Adipocyte (in vitro differentiated cells): ENCODE data around the gene TMEM114.

Source experiments
- DNase-seq: peaks from one replicate; pipeline ENCODE4 v3.0.0-alpha.2; 2015; ENCODE audit warnings: low read depth
- H3K27me3 ChIP-seq: replicated peaks from 2 replicates; pipeline ENCODE4 v1.7.0; 2013; ENCODE audit warnings: mild to moderate bottlenecking, low read length, moderate library complexity; ENCODE audit not compliant: control insufficient read depth, insufficient read depth
- H3K36me3 ChIP-seq: 2 replicates; pipeline ENCODE4 v1.7.0; 2013; ENCODE audit warnings: low read length, mild to moderate bottlenecking, moderate library complexity; ENCODE audit not compliant: control insufficient read depth, insufficient read depth, severe bottlenecking
- H3K4me1 ChIP-seq: 2 replicates; pipeline ENCODE4 v1.7.0; 2013; ENCODE audit warnings: mild to moderate bottlenecking, low read length, moderate library complexity; ENCODE audit not compliant: control insufficient read depth, insufficient read depth
- H3K4me3 ChIP-seq: 2 replicates; pipeline ENCODE4 v1.7.0; 2013; ENCODE audit warnings: mild to moderate bottlenecking, low read length, moderate library complexity
- H3K9ac ChIP-seq: 2 replicates; pipeline ENCODE4 v1.7.0; 2013; ENCODE audit warnings: mild to moderate bottlenecking, low read length, moderate library complexity
- H3K9me3 ChIP-seq: 2 replicates; pipeline ENCODE4 v1.7.0; 2013; ENCODE audit warnings: mild to moderate bottlenecking, low read length, moderate library complexity; ENCODE audit not compliant: control insufficient read depth

TMEM114 gene

DNA sequence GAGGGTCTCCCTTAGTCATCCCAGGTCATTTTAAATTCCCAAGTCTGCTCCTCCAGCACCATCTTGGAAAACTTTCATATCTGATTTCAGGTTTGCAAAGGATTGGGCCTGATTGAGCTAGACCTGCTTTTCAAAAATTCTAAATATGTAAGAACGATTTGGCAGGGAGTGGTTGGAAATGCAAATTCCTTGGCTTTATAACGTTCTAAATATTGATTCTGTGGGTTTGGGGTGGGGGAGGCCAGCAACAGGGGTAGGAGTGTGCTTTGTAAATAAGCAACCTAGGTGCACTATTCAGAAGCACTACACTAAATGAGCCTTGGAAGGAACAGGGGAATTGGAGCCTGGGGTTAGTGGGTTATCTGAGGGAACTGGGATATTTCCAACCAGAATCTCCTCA lies 47.9 kb downstream of the TMEM114 start:
- H3K36me3 ChIP-seq = no peaks in the 10 kb centered on the region
- no peak overlapping the region for H3K4me3 ChIP-seq
- peaks cover 10% of the 10 kb centered on the region for H3K27me3 ChIP-seq
- no peak overlapping the region for H3K9ac ChIP-seq
- no peaks in the 10 kb centered on the region for H3K4me1 ChIP-seq
- H3K9me3 ChIP-seq = no peaks in the 10 kb centered on the region
- no peak for DNase-seq

- peaks cover 8% of the 10 kb centered on the region for H3K27me3 ChIP-seq
- DNase-seq = no peak
- no peak overlapping the region for H3K9ac ChIP-seq
- H3K4me3 ChIP-seq = no peak overlapping the region
- H3K9me3 ChIP-seq = no peaks in the 10 kb centered on the region
- H3K36me3 ChIP-seq = no peaks in the 10 kb centered on the region
- no peaks in the 10 kb centered on the region for H3K4me1 ChIP-seq
Measured at GRCh38 chr16:8541868-8542267, 48.4 kb downstream of the TMEM114 start.

DNA sequence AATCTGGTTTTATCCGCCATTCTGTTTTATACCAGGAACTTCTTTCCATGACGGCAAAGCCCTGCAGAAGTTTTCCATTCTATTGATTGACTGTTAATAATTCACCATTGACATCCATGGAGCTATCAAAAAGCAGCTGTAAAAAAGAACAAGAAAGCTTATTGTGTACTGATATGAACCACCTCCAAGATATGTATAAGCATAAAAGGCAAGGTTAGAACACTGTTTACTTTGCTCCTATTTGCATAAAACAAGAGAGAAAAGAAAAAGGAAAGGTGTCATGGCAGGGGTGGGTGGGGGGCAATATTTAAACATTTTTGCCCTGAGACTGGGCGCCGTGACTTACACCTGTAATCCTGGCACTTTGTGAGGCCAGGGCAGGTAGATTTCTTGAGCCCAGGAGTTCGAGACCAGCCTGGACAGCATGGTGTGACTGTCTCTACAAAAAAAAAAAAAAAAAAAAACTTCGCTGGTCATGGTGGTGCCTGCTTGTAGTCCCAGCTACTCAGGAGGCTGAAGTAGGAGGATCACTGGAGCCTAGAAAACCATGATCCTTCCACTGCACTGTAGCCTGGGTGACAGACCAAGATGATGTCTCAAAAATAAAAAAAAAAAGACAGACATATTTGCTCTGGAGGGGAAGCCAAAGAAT lies 52.5 kb downstream of the TMEM114 start:
- H3K4me1 ChIP-seq = no peaks in the 10 kb centered on the region
- no peaks in the 10 kb centered on the region for H3K36me3 ChIP-seq
- H3K27me3 ChIP-seq = no peaks in the 10 kb centered on the region
- no peak overlapping the region for H3K4me3 ChIP-seq
- H3K9ac ChIP-seq = no peak overlapping the region
- no peak for DNase-seq
- no peaks in the 10 kb centered on the region for H3K9me3 ChIP-seq

- no peaks in the 10 kb centered on the region for H3K9me3 ChIP-seq
- H3K27me3 ChIP-seq = no peaks in the 10 kb centered on the region
- DNase-seq = no peak
- no peak overlapping the region for H3K4me3 ChIP-seq
- H3K36me3 ChIP-seq = no peaks in the 10 kb centered on the region
- no peak overlapping the region for H3K9ac ChIP-seq
- H3K4me1 ChIP-seq = no peaks in the 10 kb centered on the region
Measured at GRCh38 chr16:8533509-8533908, 56.8 kb downstream of the TMEM114 start.

DNA sequence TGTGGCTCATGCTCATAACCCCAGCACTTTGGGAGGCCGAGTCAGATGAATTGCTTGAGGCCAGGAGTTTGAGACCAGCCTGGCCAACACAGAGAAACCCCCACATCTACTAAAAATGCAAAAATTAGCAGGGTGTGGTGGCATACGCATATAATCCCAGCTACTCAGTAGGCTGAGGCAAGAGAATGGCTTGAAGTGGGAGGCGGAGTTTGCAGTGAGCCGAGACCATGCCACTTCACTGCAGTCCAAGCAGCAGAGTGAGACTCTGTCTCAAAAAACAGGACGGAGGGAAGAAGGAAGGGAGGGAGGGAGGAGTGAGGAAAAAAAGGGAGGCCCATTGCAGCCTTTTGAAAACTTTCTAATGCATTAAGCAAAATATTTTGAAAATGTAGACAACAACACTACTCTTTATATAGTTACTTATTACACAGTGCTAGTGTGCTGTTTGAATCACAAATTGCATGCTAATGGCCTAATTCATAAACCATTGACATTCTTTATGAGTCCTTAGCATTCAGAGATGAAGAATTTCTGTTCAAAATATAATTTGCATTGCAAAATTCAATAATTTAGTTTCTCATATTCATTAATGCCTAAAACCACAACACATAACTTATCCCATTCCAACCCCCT lies 59.4 kb downstream of the TMEM114 start:
- Histone ChIP-seq H3K4me3 (no peak overlapping the region), H3K9ac (no peak overlapping the region), H3K9me3 (no peaks in the 10 kb centered on the region), H3K4me1 (no peaks in the 10 kb centered on the region), H3K36me3 (no peaks in the 10 kb centered on the region), H3K27me3 (no peaks in the 10 kb centered on the region)
- no peak for DNase-seq

DNA sequence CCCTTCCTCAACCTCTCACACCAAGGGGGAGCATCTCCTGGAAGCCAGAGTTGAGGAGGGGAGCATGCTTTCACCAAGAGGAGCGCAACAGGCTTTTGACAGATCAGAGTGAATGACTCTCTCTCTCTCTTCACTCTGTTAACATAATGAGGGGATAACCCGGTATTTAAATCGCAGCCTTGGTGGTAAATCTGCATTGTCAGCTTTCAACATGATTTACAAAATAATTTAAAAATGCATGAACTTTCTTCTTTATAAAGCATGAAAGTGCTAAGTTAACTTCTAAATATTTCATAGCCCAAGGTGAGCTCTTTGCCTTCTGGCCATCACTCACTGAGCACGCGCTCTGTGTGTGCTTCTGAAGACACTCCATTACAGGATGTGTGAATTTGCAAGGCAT lies 61.8 kb downstream of the TMEM114 start:
- H3K9ac ChIP-seq = no peak overlapping the region
- H3K9me3 ChIP-seq = no peaks in the 10 kb centered on the region
- no peak overlapping the region for H3K4me3 ChIP-seq
- no peak for DNase-seq
- no peaks in the 10 kb centered on the region for H3K4me1 ChIP-seq
- no peaks in the 10 kb centered on the region for H3K36me3 ChIP-seq
- H3K27me3 ChIP-seq = no peaks in the 10 kb centered on the region

DNA sequence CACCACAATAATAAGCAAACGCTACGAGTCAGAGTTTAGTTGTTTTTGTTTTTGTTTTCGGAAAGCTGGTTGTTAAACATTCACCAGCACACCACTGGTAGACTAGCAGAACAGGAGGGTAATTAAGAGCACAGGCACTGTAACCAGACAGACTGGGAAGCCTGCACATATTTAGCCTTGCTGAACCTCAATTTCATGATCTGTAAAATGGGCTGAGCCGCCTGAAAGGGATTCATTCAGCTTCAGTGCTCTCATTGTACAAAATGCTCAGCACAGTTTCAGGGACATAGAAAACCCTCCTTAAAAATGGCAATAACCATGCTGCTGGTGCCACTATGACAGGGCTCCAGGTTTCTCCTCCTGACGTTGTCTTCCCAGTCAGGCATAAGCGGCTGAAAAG lies 66.4 kb downstream of the TMEM114 start:
- Histone ChIP-seq H3K36me3 (no peaks in the 10 kb centered on the region), H3K9ac (no peak overlapping the region), H3K4me1 (no peaks in the 10 kb centered on the region), H3K27me3 (no peaks in the 10 kb centered on the region), H3K9me3 (no peaks in the 10 kb centered on the region), H3K4me3 (no peak overlapping the region)
- DNase-seq = no peak

DNA sequence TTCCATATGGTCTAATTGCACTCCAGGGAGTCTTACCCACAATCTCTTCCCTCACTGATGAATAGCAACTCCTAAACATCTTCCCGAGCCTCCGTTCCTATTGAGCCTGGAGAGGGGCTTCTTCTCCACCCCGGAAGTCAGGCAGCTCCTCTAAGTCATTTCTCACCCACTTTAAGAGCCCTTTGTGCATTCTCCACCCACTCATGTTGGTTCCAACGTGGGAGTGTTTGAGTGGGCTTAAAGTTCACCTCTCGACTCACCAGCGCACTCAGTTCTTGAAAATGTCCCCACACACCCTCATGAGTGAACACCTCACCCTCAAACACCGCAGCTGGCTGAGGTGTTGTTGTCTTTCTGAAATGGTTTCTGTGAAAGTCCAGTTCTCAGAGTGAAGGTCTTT lies 67.6 kb downstream of the TMEM114 start:
- no peaks in the 10 kb centered on the region for H3K36me3 ChIP-seq
- H3K9me3 ChIP-seq = no peaks in the 10 kb centered on the region
- DNase-seq = no peak
- no peak overlapping the region for H3K9ac ChIP-seq
- H3K4me1 ChIP-seq = no peaks in the 10 kb centered on the region
- H3K4me3 ChIP-seq = no peak overlapping the region
- no peaks in the 10 kb centered on the region for H3K27me3 ChIP-seq

DNA sequence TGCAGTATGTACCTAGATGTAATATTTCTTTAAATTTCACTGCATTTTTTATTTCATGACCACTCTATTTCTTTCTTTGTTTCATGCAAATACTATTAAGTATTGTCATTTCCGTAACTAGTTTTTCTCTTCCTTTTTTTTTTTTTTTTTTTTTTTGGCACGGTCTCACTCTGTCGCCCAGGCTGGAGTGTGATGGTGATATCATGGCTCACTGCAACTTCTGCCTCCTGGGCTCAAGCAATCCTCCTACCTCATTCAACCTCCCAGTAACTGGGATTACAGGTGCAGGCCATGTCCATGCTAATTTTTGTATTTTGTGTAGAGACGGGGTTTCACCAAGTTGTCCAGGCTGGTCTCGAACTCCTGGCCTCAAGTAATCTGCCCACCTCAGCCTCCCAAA lies 70.7 kb downstream of the TMEM114 start:
- H3K4me1 ChIP-seq = no peaks in the 10 kb centered on the region
- H3K9me3 ChIP-seq = no peaks in the 10 kb centered on the region
- no peaks in the 10 kb centered on the region for H3K36me3 ChIP-seq
- H3K4me3 ChIP-seq = no peak overlapping the region
- H3K9ac ChIP-seq = no peak overlapping the region
- no peaks in the 10 kb centered on the region for H3K27me3 ChIP-seq
- DNase-seq = no peak
